ENCODE data around the gene P2RY4.
A peak's percentile ranks its signal among the peaks of the same experiment; 100 is the strongest.
"Not testable (repeated sequence)": the region's sequence is repeated elsewhere in the genome, so short reads cannot be mapped to it uniquely, and the experiment has no call there.

The P2RY4 gene

DNA sequence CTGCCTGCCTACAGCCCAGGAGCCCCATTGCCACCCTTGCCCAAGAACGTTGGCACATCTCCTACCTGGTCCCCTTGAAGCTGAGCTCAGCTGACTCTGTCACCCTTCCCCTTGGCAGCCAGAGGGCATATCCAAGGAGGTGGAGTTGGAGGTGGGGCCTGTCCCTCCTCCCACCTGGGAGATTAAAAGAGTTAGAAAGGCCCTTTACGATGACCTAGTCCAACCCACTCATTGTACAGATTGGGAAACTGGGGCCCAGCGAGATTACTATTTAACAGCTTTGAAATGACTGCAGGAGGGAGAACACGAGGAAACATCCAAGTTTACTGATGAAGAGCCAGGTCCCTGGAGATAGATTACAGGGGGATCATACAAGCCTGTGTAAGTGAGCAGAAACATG lies at the start of gene P2RY4:
P2RY4 (minus strand) TSS at position 101 of the 400 bp plus-strand sequence. CDS start 580 bp downstream, outside the sequence.
- no peak for DNase-seq

DNA sequence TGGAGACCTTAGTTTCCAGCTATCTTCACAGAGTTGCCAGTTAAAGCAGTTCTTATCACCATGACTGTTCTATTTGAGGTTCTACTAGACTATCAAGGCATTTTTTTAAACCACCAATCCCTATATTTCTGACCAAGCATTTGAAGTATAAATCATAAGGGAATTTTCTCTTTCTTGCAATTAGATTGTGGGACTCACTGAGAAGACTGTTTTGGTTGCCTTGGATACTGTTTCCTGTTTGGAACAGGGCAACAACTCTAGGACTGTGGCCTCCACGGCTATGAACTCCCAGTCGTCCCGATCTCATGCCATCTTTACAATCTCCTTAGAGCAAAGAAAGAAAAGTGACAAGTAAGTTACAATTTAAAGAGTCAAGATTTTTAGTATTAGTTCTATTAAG lies 41.7 kb upstream of the P2RY4 start:
- no peak for DNase-seq

DNA sequence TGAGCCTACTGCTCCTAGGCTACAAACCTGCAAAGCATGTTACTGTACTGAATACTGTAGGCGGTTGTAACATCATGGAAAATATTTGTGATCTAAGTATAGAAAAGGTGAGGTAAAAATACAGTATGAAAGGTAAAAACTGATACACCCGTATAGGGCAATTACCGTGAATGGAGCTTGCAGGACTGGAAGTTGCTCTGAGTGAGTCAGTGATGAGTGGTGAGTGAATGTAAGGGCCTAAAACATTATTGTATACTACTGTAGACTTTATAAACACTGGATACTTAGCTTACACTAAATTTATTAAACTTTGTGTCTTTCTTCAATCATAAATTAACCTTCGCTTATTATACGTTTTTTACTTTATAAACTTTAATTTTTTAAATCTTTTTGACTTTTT lies 33.6 kb upstream of the P2RY4 start:
- DNase-seq: no peak

DNA sequence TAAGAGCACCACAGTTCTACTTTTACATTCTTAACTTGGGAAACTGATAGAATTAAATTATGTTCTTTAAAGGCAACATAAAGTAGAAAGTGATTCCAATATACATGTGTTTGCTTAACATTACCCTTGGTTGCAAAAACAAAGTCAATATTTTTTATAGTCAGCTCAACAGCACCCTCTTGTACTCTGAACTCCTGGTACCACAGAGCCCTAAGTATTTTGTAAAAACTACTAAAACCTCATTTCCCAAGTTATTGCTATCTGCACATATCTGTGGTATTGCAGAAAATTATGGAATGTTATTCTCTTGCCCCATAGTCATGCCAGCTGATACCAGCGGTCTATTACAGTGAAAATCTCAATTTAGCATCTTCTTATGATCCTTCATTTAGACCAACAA lies 32.8 kb upstream of the P2RY4 start:
- no peak for DNase-seq

DNA sequence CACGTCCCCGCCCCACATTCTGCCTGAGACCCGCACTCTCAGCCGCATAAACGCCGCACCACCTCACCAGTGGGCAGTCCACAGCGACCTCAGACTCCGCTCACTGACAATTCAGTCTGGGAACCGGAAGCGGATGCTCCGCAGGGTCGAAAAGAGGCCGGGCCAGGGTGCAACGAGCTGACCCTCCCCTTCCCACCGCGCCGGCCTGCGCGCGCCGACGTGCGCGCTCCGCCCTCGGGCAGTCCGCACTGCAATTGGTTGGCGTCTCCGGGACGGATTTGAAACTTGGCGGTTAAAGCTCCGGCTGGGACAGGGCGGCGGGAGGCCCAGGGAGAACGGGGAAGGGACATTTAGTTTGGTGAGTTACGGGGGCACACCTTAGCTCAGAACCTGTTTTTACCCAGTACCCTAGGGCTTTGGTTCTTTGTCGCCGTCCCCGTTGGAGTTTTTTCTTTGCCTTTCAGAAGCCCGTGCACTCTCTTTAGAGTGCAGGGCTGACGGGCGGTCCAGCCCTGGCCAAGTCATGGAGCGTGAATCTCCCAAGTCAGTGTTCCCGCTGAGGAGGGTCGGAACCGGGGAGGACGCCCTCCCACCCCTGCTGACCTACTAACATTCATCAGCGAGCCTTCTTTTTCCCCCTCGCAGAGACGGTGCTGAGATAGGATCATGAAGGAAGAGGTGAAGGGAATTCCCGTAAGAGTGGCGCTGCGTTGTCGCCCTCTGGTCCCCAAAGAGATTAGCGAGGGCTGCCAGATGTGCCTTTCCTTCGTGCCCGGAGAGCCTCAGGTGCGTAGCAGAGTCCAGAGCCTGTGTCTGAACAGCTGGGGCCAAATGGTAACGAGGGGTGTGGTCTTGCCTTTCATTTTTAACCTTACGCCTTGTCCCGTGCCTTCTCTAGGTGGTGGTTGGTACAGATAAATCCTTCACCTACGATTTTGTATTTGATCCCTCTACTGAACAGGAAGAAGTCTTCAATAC lies 30.1 kb upstream of the P2RY4 start, which contains the start of the genes KIF4A and PDZD11:
KIF4A (plus strand) TSS at position 312 of the 978 bp plus-strand sequence; CDS start at position 667, 355 bp downstream.
PDZD11 (minus strand) TSS at position 135 of the 978 bp plus-strand sequence. CDS start 586 bp downstream, outside the sequence.
- peak; percentile 56 for DNase-seq

DNA sequence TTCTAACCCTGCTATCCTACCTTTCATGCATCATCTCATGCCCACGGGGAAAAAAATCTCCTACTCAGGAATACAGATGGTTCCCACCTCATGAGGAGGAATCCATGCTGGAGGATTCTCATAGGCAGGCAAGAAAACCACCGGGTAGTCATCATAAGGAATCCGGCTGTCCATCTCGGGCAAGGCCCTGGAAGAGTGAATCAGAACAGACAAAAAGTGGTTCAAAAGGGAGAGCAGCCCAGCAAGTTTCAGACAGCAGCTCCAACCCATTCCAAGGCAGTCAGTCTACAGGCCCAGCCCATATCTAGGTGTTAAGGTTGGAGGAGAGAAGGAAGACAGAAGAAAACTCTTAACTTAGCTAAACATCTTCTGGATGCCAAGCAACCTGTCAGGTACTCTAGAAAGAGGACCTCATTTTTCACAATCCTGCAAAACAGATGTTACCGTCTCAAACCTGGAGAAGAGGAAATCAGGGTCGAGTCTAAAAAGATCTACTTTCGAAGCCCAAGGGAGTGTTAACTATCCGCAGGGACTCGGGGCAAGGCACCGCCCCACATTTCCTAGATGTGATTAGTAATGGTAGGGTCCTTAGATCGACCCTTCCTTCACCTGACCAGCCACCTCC lies 29.3 kb upstream of the P2RY4 start:
- DNase-seq: no peak

DNA sequence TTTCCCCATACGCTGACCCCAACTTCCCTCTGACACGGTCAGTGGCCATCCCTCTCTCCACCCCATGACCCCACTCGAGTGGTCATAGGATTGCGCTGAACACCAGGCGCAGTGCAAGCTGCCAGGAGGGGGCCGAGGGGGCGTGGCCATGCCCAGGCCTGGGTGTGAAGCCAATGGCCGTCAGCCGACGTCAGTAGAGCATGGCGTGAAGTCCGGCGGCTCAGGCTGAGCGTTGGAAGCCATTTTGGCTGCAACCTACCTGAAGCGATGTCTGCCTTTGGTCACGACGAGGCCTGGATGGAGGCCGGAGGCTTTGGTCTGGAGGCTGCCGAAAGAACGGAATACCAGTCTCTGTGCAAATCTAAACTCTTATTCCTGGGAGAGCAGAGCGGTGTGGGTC lies 21.9 kb upstream of the P2RY4 start, which contains the start of gene RAB41:
RAB41 (plus strand) TSS at position 222 of the 400 bp plus-strand sequence; CDS start at position 268, 46 bp downstream.
- DNase-seq: no peak

DNA sequence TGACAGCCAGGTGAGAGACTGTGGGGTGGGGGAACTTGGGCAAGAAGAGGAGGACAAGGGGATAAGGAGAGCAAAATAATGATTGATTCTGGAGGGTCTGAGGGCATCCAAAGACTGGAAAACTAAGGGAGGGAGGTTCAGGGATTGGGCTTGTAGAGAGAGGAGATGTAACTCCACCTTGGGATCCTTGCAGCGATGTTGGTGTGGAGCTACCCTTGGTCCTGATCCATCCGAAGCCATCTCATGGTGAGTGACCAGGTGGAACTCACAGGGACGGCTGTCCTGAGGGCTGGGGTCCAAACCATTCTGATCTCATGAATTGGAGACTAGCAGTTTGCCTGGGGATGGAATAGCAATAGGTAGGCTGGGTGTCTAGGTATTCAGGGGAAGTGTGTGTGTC lies 20.6 kb upstream of the P2RY4 start:
- no peak for DNase-seq

DNA sequence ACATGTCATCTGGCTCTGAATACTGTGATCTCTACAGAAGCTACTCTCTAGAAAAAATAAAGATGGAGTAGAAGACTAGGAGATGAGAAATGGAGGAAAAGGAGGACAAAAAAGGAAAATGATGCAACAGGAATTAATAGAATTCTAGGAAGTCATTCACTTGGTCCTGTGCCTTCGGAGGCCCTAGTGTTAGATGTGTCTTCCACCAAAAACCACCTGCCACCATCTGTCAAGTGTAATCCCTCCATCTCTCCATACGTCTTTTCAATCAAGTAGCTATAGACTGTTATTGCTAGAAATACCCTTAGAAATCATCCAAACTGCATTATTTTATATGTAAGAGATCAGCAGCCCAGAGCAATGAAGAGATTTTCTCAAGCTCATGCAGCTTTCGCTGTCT lies 19.1 kb upstream of the P2RY4 start:
- peak; percentile 90 for DNase-seq

DNA sequence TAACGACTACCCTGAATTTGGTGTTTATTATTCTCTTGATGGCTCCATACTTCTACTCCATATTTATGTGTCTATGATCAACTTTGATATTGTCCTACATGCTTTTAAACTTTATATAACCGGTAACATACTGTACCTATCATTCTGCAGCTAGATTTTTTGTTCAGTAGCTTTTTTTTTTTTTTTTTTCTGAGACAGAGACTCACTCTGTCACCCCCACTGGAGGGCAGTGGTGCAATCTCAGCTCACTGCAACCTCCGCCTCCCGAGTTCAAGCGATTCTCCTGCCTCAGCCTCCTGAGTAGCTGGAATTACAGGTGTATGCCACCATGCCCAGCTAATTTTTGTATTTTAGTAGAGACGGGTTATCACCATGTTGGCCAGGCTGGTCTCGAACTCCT lies 14.0 kb upstream of the P2RY4 start:
- DNase-seq: not testable (repeated sequence)

DNA sequence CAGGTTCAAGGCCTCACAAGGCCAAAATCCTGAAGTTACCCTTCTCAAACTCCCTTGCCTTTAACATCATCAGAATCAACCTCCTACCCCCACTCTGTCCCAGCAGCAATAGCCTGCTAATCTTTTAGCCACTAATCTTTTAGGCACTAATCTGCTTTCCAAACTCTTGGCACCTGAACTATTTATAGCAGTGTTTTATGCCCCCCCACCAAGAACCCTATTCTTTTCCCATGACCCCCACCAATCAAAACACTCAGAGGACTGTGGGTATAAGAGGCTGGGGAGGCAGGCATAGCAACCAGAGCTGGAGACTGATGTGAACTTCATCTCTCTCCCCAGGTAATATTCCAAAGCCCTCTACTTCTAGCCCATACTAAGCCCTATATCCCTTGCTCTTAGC lies 8.0 kb upstream of the P2RY4 start, which contains the start of gene ARR3:
ARR3 (plus strand) TSS at position 301 of the 400 bp plus-strand sequence. CDS start 1,052 bp downstream, outside the sequence.
- no peak for DNase-seq

DNA sequence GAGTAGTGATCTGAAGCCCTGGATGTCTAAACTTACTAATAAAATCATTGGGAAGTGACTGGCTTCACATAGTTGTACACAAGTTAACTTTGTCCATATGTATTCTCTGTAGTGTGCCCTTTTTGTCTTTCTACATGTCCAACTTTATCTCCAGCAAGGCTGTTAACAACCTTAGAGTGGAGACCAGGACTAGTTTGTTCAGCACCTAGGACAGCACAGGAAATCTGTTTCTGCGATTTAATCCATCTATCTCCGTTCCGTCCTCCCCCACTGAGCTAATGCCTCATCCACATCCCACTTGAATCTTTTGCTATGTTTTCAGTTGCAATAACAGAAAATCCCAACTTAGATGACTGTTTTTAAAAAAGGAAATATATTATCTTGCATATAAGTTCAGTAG lies 4.8 kb upstream of the P2RY4 start:
- DNase-seq: no peak

DNA sequence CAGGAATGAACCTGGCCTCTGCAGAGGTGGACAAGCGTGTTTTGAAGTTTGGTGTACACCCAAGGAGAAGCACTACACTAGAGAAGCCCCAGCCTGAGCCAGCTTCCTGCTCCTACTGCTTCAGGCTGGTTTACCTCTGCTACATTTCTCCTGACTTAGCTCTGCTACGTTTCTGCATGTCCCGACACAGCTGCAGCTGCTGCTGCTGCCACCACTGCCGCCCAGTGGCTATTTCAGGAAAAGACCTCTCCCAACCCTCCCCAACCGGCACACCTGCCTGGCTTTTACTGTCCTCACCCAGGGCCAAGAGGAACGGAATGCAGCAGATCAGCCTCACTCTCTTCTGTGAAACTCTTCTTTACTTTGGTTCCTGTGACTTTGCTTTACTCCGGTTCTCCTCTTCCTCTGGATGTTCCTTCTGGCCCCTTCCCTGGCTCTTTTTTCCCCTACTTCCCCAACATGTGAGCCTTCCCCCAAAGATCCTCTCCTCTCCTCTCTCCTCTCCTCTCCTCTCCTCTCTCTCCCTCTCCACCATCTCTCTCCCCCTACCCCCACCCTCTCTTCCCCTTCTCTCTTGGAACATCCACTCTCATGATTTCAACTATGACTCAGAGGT lies 3.1 kb upstream of the P2RY4 start:
- no peak for DNase-seq

DNA sequence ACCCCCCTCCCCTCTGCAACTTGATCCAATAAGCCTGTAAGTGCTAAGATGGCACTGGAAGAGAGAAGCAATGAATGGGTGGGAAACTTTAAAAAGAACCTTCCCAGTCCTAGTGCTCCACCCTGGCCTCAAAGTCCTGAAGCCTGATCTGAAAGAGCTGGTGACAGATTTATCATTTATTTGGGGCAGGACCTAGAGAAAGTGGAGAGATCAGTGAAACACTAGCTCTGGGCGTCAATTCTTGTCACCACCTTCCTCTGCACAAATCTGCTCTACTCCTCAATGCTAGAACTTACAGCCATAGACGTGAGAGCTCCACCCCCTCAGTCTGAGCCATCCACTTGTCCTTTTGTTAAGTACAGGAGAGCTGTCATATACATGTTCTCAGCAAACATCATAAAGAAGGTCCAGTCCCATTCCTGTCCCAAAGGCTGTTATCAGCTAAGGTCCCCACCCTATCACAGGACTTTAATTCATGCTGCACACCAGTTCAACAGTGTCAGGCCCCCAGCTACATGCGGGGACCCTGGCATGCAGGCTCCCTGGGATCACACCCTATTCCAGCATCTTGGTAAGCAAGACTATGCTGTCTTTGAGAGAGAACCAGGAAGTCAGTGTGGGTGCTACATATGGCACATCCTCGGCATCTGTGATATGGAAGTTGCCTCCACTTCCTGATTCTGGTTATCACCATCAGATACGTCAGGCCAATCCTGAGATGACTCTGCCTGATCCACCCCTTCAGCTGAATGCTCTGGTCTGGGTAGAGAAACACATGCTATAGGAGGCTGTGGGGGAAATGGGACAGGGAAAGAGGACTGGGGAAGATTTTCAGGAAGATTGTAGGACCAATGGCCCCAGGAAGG lies 2.3 kb downstream of the P2RY4 start:
- DNase-seq: no peak

DNA sequence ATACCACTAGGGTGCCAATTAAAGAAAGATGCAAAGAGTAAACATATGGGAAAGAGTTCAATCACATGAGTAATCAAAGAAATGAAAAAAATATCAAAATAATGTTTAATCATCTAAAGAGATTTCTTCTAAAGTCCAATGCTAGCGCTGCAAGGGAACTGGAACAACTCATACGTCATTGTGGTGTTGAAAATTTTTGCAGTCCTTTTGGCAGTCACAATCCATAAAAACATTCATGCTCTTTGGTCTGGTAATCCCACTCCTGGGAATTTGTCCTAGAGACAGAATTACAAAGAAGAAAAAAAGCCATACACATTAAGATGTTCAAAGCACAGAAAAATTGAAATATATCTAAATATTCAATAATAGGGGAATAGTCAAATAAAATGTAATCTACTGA lies 4.6 kb downstream of the P2RY4 start:
- DNase-seq: no peak

DNA sequence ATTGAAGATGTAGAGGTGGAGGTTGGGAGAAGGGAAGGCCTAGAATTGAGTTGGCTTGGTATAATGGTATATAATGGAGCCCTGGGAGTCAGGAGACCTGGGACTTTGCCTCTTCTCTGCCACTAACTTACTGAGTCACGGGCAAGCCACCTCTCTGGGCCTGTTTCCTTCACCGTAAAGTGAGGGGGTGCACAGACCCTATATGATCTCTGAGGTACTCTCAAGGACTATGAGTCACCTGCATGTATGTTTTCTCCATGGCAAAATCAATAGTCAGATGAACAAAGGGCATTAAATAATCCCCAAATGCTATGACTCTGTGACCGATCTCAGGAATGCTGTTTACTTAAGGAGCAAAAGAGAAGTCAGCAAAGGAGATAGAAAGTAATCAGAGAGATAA lies 5.1 kb downstream of the P2RY4 start:
- no peak for DNase-seq

DNA sequence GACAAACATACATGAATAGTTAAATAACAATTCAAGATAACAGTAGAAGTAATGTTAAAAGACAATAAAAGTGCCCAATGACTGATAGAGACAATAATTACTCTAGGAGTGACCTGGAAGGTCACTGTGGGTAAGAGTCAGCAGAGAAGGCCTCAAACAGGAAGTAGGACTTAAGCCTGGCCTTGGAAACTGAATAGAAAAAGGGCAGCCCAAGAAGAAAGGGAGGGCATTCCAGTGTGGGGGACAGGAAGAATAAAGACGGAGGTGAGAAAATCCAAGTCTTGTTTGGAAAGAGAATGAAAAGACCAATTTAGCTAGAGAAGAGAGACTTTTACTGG lies 6.0 kb downstream of the P2RY4 start:
- DNase-seq: no peak

DNA sequence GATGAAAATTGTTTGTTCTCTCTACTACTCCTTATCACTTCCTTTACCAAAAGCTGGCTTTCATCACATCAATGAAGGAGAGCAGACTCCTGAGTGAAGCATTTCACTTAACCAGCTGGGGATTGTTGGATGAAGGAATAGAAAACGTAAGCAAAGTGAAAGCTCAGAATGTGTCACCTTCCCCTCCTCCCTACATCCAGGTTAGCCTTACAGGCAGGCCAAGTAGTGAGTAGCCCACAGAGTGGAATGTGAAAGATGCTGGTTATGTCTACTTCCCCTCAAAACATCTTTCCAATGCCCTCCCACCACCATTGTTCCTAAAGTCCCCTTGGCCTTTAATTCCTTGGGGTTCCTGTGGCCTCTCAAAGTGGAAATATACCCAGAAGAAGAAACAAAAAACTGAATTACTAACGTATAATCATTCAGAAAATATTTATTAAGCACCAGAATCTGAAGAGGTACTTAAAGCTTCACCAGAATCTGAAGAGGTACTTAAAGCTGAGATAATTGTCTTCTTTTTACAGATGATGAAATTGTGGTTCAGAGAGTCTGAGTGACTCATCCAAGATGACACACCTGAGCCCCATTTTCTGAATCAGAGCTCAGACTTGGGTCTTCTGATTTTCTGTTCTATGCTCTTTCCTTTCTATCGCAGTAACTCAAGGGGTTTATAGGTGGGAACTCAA lies 6.5 kb downstream of the P2RY4 start:
- no peak for DNase-seq

DNA sequence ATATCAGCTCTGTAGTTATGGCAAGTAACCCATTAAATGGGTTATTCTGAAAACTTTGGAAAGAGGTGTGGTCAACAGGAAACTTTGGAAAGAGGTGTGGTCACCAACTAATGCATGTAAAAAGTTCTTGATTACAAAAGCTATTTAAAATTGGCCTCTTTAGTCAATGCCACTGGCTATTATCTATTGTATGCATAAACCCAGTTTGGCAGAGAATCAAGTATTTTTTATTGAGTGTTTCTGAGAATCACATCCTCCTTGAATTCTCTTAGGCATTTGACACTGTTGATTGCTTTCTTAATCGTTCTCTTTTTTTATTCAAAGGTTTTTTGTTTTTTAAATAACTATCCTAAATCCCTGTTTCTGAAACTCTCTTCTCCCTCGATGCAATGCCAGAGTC lies 7.5 kb downstream of the P2RY4 start:
- no peak for DNase-seq

DNA sequence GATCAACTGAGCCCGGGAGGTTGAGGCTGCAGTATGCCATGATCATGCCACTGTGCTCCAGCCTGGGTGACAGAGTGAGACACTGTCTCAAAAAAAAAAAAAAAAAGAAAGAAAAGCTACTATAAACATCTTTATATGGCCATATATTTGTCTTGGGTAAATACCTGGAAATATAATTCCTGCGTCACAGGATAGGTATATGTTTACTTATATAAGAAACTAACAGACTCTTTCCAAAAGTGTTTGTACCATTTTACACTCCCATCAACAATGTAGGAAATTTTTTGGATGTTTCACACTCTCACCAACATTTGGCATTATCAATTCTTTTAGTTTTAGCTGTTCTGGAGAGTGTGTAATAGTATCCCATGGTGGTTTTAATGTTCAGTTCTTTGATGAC lies 12.8 kb downstream of the P2RY4 start:
- DNase-seq: no peak

DNA sequence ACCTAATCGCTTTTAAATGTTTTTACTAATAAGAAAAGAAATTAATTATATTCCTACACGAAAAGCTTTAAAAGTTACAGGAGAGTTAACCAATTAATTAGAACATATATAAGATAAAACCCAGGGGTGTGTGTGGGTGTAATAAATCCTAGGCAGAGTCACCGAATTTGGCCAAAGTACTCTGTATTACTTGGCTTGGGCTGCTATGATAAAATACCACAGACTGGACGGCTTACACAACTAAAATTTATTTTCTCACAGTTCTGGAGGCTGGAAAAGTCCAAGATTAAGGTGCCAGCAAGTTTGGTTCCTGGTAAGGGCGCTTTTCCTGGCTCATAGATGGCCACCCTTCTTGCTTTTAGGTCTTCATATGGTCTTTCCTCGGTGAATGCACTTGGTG lies 15.1 kb downstream of the P2RY4 start:
- DNase-seq: no peak

DNA sequence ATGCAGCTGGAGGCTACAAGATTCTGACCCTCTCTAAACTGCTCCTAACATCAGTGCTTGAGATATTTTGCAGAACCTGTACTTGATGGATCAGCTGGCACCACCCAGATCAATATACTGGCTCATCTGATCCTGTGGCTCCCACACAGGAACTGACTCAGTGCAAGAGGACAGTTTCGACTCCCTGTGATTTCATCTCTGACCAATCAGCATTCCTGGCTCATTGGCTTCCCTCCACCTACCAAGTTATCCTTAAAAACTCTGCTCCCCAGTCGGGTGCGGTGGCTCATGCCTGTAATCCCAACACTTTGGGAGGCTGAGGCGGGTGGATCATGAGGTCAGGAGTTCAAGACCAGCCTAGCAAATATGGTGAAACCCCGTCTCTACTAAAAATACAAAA lies 16.4 kb downstream of the P2RY4 start:
- DNase-seq: not testable (repeated sequence)
